ENCODE measurements around the gene SH3BP2.

DNA sequence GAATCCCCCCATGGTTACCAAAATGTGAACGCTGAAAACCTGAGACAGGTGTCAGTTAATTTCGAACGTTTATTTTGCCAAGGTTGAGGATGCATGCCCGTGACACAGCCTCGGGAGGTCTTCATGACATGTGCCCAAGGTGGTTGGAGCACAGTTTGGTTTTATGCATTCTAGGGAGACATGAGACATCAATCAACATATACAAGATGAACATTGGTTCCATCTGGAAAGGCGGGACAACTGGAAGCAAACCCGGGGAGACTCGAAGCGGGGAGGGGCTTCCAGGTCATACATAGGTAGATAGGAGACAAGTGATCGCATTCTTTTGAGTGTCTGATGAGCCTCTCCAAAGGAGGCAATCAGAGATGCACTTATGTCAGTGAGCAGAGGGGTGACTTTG, 11.0 kb upstream of the SH3BP2 start:
- TF ChIP-seq POLR2A (IDR thresholded peaks at IDR 0.05) (no peak), POLR2AphosphoS5 (IDR thresholded peaks at IDR 0.05) (no peak)

Data from sigmoid colon (tissue), 4 donors.